HCT116 (cell line): Measurements from ENCODE around the gene KSR2. TPM values are rescaled to one million over a fixed set of nuclear protein-coding genes. Genes with fewer than 3 reads are reported as not detected.

Experiments
- ATAC-seq: fragments of 200-7000 bp; cut with Tn5 transposase; 2 replicates; pipeline ENCODE4 v1.9.1; 2020; ENCODE audit warnings: mild to moderate bottlenecking, moderate library complexity
- BruUV-seq: library from RNA; stranded (reverse); fragments of 400-500 nt; replicated peaks from 2 replicates; lab custom pipeline; 2021; lab: Mats Ljungman, UMichigan
- CTCF ChIA-PET: fragments of 300-600 bp; sonication (Branson Sonifier 250); formaldehyde crosslinking; loops from one replicate; lab custom pipeline; 2021; ENCODE audit warnings: antibody characterized with exemption; lab: Charles Lee
- POLR2A ChIA-PET: fragments of 300-600, 350-600 bp; sonication (Branson Sonifier 250); formaldehyde crosslinking; loops from one replicate; lab custom pipeline; 2021; ENCODE audit warnings: antibody characterized with exemption; lab: Charles Lee
- RAD21 ChIA-PET, 2 experiments: fragments of 300-600 bp; sonication (Branson Sonifier 250); formaldehyde crosslinking; loops; one replicate each; lab custom pipeline; 2023; ENCODE audit warnings: low total read pairs in 2 of 2; ENCODE audit not compliant: uncharacterized antibody in 2 of 2, unreplicated experiment in 2 of 2, low non-redundant PET in 1 of 2; lab: Charles Lee
- DNase-seq: peaks from one replicate; pipeline ENCODE4 v3.0.0-alpha.2; 2010; ENCODE audit warnings: low read depth, low spot score
- H2AFZ ChIP-seq: fragments of 200-600 bp; shearing (Covaris generic), sonication (generic); 2 replicates; pipeline ENCODE4 v1.6.1; 2017; ENCODE audit warnings: low read depth, mixed run types, mixed read lengths, antibody characterized with exemption, low read length; ENCODE audit not compliant: poor library complexity, severe bottlenecking
- H3K27ac ChIP-seq: 2 replicates; pipeline ENCODE4 v1.5.1; 2012; ENCODE audit warnings: low read depth, low read length
- H3K27me3 ChIP-seq: fragments of 200-600 bp; sonication (generic); 2 replicates; pipeline ENCODE4 v1.6.1; 2016; ENCODE audit warnings: mixed run types, low read length, mixed read lengths; ENCODE audit not compliant: insufficient read depth
- H3K36me3 ChIP-seq, 2 experiments: fragments of 200-500 bp in 1 of 2; fragments of 200-600 bp in 1 of 2; sonication (Bioruptor generic) in 1 of 2; sonication (generic) in 1 of 2; 2 replicates each; pipeline versions ENCODE4 v1.5.1 to v1.6.1; 2014 to 2016; ENCODE audit warnings: low read length in 2 of 2, inconsistent platforms in 1 of 2, mixed read lengths in 1 of 2, mixed run types in 1 of 2; ENCODE audit not compliant: insufficient read depth in 2 of 2, control insufficient read depth in 1 of 2
- H3K4me1 ChIP-seq, 2 experiments: fragments of 200-600 bp in 1 of 2; sonication (generic) in 1 of 2; 2 replicates each; pipeline versions ENCODE4 v1.5.1 to v1.6.1; 2012 to 2017; ENCODE audit warnings: low read length in 2 of 2, inconsistent platforms in 1 of 2, mild to moderate bottlenecking in 1 of 2, mixed read lengths in 1 of 2, mixed run types in 1 of 2, moderate library complexity in 1 of 2; ENCODE audit not compliant: insufficient read depth in 2 of 2, control insufficient read depth in 1 of 2
- H3K4me2 ChIP-seq: fragments of 200-600 bp; sonication (generic); 2 replicates; pipeline ENCODE4 v1.6.1; 2017; ENCODE audit warnings: mixed run types, low read length, mixed read lengths
- H3K4me3 ChIP-seq, 2 experiments: fragments of 200-600 bp in 1 of 2; sonication (generic) in 1 of 2; replicated peaks in 1 of 2; 2 replicates each; pipeline ENCODE4 v1.5.1; 2011 to 2016; ENCODE audit warnings: low read length in 2 of 2, control low read depth in 1 of 2, low read depth in 1 of 2, mild to moderate bottlenecking in 1 of 2, mixed read lengths in 1 of 2, mixed run types in 1 of 2
- H3K79me2 ChIP-seq: fragments of 200-600 bp; sonication (generic); 2 replicates; pipeline ENCODE4 v1.6.1; 2017; ENCODE audit warnings: mild to moderate bottlenecking, mixed run types, low read length, moderate library complexity, mixed read lengths; ENCODE audit not compliant: insufficient read depth
- H3K9ac ChIP-seq: fragments of 200-600 bp; sonication (generic); 2 replicates; pipeline ENCODE4 v1.6.1; 2016; ENCODE audit warnings: low read length, mixed read lengths
- H3K9me2 ChIP-seq: fragments of 200-600 bp; sonication (generic), shearing (Covaris generic); 2 replicates; pipeline ENCODE4 v1.6.1; 2017; ENCODE audit warnings: mixed run types, mild to moderate bottlenecking, moderate library complexity; ENCODE audit not compliant: insufficient read depth
- H3K9me3 ChIP-seq, 2 experiments: fragments of 200-500 bp in 1 of 2; fragments of 200-600 bp in 1 of 2; sonication (Bioruptor generic) in 1 of 2; sonication (generic) in 1 of 2; 2 replicates each; pipeline ENCODE4 v1.6.1; 2014 to 2017; ENCODE audit warnings: low read length in 2 of 2, mixed read lengths in 2 of 2, inconsistent platforms in 1 of 2, low read depth in 1 of 2, mild to moderate bottlenecking in 1 of 2, mixed run types in 1 of 2, moderate library complexity in 1 of 2; ENCODE audit not compliant: control insufficient read depth in 1 of 2, insufficient read depth in 1 of 2
- H4K20me1 ChIP-seq: fragments of 200-600 bp; sonication (generic), shearing (Covaris generic); 2 replicates; pipeline ENCODE4 v1.6.1; 2017; ENCODE audit warnings: mixed run types, mild to moderate bottlenecking, moderate library complexity; ENCODE audit not compliant: insufficient read depth
- ELF1 ChIP-seq: IDR thresholded peaks from 2 replicates; pipeline ENCODE4 v1.6.1; 2012; ENCODE audit warnings: low read depth, borderline replicate concordance
- EZH2 ChIP-seq: fragments of 200-600 bp; sonication (generic); IDR thresholded peaks from 2 replicates; pipeline ENCODE4 v1.6.1; 2017; ENCODE audit warnings: antibody characterized with exemption, mixed run types
- EZH2phosphoT487 ChIP-seq: fragments of 200-600 bp; IDR thresholded peaks from 2 replicates; pipeline ENCODE4 v1.6.1; 2018; ENCODE audit warnings: antibody characterized with exemption, borderline replicate concordance
- FOSL1 ChIP-seq: IDR thresholded peaks from 2 replicates; pipeline ENCODE4 v1.6.1; 2012; ENCODE audit warnings: low read depth
- MAX ChIP-seq: IDR thresholded peaks from 2 replicates; pipeline ENCODE4 v1.6.1; 2012
- RAD21 ChIP-seq: IDR thresholded peaks from 2 replicates; pipeline ENCODE4 v1.6.1; 2012; ENCODE audit warnings: low read depth, mild to moderate bottlenecking
- SIN3A ChIP-seq: IDR thresholded peaks from 2 replicates; pipeline ENCODE4 v1.6.1; 2012; ENCODE audit warnings: low read depth
- SRF ChIP-seq: IDR thresholded peaks from 2 replicates; pipeline ENCODE4 v1.6.1; 2012; ENCODE audit warnings: low read depth
- TCF7L2 ChIP-seq: IDR thresholded peaks from 2 replicates; pipeline ENCODE4 v1.7.0; 2011; ENCODE audit warnings: borderline replicate concordance, inconsistent platforms; ENCODE audit not compliant: insufficient read depth, insufficient read length; ENCODE audit errors: extremely low read depth
- ZBTB33 ChIP-seq: IDR thresholded peaks from 2 replicates; pipeline ENCODE4 v1.6.1; 2011; ENCODE audit warnings: mild to moderate bottlenecking, low read length, moderate library complexity; ENCODE audit not compliant: insufficient replicate concordance; ENCODE audit errors: extremely low read depth
- intact Hi-C: fragments of 100-400 bp; cut with micrococcal nuclease; formaldehyde crosslinking; loops from 2 replicates; pipeline ENCODE4 v1.10.0; 2022
- total RNA-seq: library from RNA; stranded (reverse); gene quantifications from one replicate; pipeline ENCODE4 v1.2.1, GENCODE V29; 2021; ENCODE audit not compliant: unreplicated experiment
- TF ChIP-seq, protein P1 (sequence below), 3 experiments: fragments of 200-600 bp in 1 of 3; sonication (generic) in 1 of 3; IDR thresholded peaks in 2 of 3; conservative IDR thresholded peaks in 1 of 3; 2 replicates each; pipeline ENCODE4 v1.5.1; 2012 to 2017; ENCODE audit warnings: low read depth in 2 of 3, low read length in 2 of 3, antibody characterized with exemption in 1 of 3, borderline replicate concordance in 1 of 3, control low read depth in 1 of 3, mild to moderate bottlenecking in 1 of 3, mixed read lengths in 1 of 3, mixed run types in 1 of 3, moderate library complexity in 1 of 3; ENCODE audit not compliant: insufficient read depth in 1 of 3
- TF ChIP-seq, protein P2 (sequence below): IDR thresholded peaks from 2 replicates; pipeline ENCODE4 v1.6.1; 2012; ENCODE audit warnings: low read depth

Gene KSR2
- total RNA-seq, 1 experiment from 2014 or later: 10.1 TPM

DNA sequence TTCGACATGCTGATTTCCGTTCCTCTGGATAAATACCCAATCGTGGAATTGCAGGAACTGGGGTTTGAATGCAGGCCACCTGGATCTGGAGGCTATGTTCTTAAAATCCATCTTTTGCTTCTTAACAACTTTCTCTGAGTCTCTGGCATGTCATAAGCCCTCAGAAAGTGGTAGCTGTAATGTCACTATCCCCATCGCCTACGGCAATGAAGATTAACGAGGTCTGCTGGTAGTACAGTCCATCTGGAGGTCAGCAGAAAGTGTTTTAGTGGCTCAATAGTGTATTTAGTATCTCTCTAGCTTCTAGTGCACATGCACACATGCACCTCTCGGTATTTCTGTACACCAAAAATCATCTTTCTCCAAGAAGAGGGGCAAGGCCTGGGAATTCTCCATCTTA is 477.1 kb downstream of the KSR2 start:
- Histone ChIP-seq H3K9me3 (no peaks in the 10 kb centered on the region), H3K9ac (no peak overlapping the region), H3K27me3 (no peaks in the 10 kb centered on the region), H3K9me2 (no peaks in the 10 kb centered on the region), H3K36me3 (no peaks in the 10 kb centered on the region), H3K4me3 (no peak overlapping the region), H4K20me1 (no peaks in the 10 kb centered on the region), H3K79me2 (no peaks in the 10 kb centered on the region), H3K4me2 (no peak overlapping the region), H3K27ac (no peak overlapping the region), H3K4me1 (peaks cover 11 to 21% of the 10 kb centered on the region in 2 experiments), H2AFZ (no peak overlapping the region)
- RAD21 ChIA-PET: no interaction called here
- DNase-seq (no peak), ATAC-seq (no peak)
- no TSS peak for BruUV-seq
- TF ChIP-seq, protein P1, sequence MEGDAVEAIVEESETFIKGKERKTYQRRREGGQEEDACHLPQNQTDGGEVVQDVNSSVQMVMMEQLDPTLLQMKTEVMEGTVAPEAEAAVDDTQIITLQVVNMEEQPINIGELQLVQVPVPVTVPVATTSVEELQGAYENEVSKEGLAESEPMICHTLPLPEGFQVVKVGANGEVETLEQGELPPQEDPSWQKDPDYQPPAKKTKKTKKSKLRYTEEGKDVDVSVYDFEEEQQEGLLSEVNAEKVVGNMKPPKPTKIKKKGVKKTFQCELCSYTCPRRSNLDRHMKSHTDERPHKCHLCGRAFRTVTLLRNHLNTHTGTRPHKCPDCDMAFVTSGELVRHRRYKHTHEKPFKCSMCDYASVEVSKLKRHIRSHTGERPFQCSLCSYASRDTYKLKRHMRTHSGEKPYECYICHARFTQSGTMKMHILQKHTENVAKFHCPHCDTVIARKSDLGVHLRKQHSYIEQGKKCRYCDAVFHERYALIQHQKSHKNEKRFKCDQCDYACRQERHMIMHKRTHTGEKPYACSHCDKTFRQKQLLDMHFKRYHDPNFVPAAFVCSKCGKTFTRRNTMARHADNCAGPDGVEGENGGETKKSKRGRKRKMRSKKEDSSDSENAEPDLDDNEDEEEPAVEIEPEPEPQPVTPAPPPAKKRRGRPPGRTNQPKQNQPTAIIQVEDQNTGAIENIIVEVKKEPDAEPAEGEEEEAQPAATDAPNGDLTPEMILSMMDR (IDR thresholded peaks at IDR 0.05 in 2 of 3, conservative IDR thresholded peaks at IDR 0.05 in 1 of 3; ENCODE audit: borderline replicate concordance in 1 of 3, insufficient read depth in 1 of 3, low read depth in 2 of 3, low read length in 2 of 3): no peak
- no peak for TF ChIP-seq TCF7L2
- TF ChIP-seq MAX: no peak
- TF ChIP-seq SRF: no peak
- TF ChIP-seq, protein P2, sequence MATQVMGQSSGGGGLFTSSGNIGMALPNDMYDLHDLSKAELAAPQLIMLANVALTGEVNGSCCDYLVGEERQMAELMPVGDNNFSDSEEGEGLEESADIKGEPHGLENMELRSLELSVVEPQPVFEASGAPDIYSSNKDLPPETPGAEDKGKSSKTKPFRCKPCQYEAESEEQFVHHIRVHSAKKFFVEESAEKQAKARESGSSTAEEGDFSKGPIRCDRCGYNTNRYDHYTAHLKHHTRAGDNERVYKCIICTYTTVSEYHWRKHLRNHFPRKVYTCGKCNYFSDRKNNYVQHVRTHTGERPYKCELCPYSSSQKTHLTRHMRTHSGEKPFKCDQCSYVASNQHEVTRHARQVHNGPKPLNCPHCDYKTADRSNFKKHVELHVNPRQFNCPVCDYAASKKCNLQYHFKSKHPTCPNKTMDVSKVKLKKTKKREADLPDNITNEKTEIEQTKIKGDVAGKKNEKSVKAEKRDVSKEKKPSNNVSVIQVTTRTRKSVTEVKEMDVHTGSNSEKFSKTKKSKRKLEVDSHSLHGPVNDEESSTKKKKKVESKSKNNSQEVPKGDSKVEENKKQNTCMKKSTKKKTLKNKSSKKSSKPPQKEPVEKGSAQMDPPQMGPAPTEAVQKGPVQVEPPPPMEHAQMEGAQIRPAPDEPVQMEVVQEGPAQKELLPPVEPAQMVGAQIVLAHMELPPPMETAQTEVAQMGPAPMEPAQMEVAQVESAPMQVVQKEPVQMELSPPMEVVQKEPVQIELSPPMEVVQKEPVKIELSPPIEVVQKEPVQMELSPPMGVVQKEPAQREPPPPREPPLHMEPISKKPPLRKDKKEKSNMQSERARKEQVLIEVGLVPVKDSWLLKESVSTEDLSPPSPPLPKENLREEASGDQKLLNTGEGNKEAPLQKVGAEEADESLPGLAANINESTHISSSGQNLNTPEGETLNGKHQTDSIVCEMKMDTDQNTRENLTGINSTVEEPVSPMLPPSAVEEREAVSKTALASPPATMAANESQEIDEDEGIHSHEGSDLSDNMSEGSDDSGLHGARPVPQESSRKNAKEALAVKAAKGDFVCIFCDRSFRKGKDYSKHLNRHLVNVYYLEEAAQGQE: no peak
- no peak for TF ChIP-seq EZH2
- no peak for TF ChIP-seq RAD21
- no peak for TF ChIP-seq ELF1
- TF ChIP-seq FOSL1: no peak
- no peak for TF ChIP-seq SIN3A
- TF ChIP-seq ZBTB33: no peak
- no peak for TF ChIP-seq EZH2phosphoT487
- CTCF ChIA-PET: no interaction called here
- POLR2A ChIA-PET: no interaction called here
- intact Hi-C loops: no loop called here
